Measurements from ENCODE around the gene EYA4. TPM values are rescaled to one million over a fixed set of nuclear protein-coding genes. Genes with fewer than 3 reads are reported as not detected.

EYA4 gene
- total and polyA plus RNA-seq, 8 donors = 0.03 to 16.3 (median 0.87) TPM; not detected in 1

DNA sequence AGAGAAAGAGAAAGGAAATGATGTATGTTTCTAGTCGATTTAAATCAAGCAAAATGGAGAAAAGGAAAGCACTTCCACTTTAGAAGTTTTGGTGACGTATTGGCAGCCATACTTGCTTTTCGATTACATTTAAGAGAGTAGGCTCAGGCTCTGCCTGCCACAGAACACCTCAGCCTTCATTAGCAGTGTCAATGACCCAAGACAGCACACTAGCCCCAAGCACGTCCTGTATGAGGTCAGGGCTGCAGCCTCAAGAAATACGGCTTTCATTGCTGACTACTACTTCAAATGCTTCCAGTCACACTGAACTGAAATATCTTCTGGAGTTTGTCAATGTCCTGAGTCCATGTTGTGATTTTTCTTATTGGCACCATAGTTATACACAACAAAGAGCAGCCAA is 285.3 kb downstream of the EYA4 start:
- no peaks in the 10 kb centered on the region for H3K9me3 ChIP-seq
- H3K27ac ChIP-seq = no peak overlapping the region
- no peak overlapping the region for H3K4me3 ChIP-seq
- DNase-seq = no peak
- 84 to 93% (median 88%) methylated on average over 5 of the region's 5 CpGs for WGBS, 5 donors
- intact Hi-C loops (cut with DNase I; ENCODE audit: low total_unique reads) = no loop called here
- H3K36me3 ChIP-seq = no peaks in the 10 kb centered on the region
- H3K4me1 ChIP-seq = no peaks in the 10 kb centered on the region
- no peaks in the 10 kb centered on the region for H3K27me3 ChIP-seq
- TF ChIP-seq POLR2AphosphoS5 (IDR thresholded peaks at IDR 0.05) = no peak
- TF ChIP-seq, protein P1, sequence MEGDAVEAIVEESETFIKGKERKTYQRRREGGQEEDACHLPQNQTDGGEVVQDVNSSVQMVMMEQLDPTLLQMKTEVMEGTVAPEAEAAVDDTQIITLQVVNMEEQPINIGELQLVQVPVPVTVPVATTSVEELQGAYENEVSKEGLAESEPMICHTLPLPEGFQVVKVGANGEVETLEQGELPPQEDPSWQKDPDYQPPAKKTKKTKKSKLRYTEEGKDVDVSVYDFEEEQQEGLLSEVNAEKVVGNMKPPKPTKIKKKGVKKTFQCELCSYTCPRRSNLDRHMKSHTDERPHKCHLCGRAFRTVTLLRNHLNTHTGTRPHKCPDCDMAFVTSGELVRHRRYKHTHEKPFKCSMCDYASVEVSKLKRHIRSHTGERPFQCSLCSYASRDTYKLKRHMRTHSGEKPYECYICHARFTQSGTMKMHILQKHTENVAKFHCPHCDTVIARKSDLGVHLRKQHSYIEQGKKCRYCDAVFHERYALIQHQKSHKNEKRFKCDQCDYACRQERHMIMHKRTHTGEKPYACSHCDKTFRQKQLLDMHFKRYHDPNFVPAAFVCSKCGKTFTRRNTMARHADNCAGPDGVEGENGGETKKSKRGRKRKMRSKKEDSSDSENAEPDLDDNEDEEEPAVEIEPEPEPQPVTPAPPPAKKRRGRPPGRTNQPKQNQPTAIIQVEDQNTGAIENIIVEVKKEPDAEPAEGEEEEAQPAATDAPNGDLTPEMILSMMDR (IDR thresholded peaks at IDR 0.05) = no peak
- TF ChIP-seq EP300 (IDR thresholded peaks at IDR 0.05) = no peak
- TF ChIP-seq POLR2A (IDR thresholded peaks at IDR 0.05) = no peak

DNA sequence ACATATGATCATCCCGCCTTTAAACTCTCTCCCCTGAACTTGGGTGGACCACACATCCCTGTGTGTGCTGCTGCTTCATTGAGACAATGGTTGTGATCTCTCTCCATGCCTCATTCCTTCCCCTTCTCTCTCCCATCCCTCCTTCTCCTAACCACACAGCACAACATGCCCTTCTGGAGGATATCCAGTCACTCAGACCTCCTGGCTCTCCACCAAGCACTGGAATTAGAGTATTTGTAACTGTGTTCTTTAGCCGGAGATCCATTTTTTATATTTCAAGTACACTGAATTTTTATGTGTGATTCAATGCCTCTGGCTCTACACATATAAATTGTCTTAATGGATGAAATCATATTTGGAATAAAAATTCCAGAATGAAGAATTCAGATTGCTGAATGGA is 287.4 kb downstream of the EYA4 start:
- no peaks in the 10 kb centered on the region for H3K27me3 ChIP-seq
- H3K27ac ChIP-seq = no peak overlapping the region
- no peak for DNase-seq
- intact Hi-C loops (cut with DNase I; ENCODE audit: low total_unique reads) = no loop called here
- no peaks in the 10 kb centered on the region for H3K4me1 ChIP-seq
- 68 to 84% (median 82%) methylated on average over 2 of the region's 2 CpGs for WGBS, 5 donors
- no peak for TF ChIP-seq POLR2AphosphoS5 (IDR thresholded peaks at IDR 0.05)
- TF ChIP-seq, protein P1 (IDR thresholded peaks at IDR 0.05) = no peak
- TF ChIP-seq EP300 (IDR thresholded peaks at IDR 0.05) = no peak
- no peak for TF ChIP-seq POLR2A (IDR thresholded peaks at IDR 0.05)
- H3K9me3 ChIP-seq = no peaks in the 10 kb centered on the region
- no peak overlapping the region for H3K4me3 ChIP-seq
- no peaks in the 10 kb centered on the region for H3K36me3 ChIP-seq

DNA sequence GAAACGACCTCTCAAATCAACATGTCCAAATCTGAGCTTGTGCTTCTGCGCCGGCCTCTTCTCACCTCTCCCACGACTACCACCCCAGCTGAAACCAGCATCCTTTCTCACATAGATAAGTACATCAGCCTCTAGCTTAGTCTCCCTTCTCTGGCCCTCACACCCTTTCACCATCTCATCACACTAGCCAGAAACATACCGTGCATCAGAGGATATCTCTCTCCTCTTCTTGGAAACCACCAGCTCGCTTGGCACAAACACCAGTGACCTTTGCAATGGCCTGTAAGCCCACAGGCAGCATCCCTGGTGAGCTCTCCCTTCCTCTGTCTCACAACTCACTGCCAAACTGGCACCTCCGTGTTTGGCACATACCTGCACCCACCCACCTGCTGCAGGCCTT is 291.8 kb downstream of the EYA4 start:
- Histone ChIP-seq H3K27ac (no peak overlapping the region), H3K4me3 (no peak overlapping the region), H3K27me3 (no peaks in the 10 kb centered on the region), H3K36me3 (no peaks in the 10 kb centered on the region), H3K4me1 (no peaks in the 10 kb centered on the region), H3K9me3 (no peaks in the 10 kb centered on the region)
- intact Hi-C loops (cut with DNase I; ENCODE audit: low total_unique reads) = no loop called here
- DNase-seq = no peak
- TF ChIP-seq POLR2A (IDR thresholded peaks at IDR 0.05) (no peak), POLR2AphosphoS5 (IDR thresholded peaks at IDR 0.05) (no peak), EP300 (IDR thresholded peaks at IDR 0.05) (no peak)
- TF ChIP-seq, protein P1 (IDR thresholded peaks at IDR 0.05) = no peak
- WGBS, 5 donors = 68 to 76% (median 76%) methylated on average over 7 of the region's 7 CpGs

DNA sequence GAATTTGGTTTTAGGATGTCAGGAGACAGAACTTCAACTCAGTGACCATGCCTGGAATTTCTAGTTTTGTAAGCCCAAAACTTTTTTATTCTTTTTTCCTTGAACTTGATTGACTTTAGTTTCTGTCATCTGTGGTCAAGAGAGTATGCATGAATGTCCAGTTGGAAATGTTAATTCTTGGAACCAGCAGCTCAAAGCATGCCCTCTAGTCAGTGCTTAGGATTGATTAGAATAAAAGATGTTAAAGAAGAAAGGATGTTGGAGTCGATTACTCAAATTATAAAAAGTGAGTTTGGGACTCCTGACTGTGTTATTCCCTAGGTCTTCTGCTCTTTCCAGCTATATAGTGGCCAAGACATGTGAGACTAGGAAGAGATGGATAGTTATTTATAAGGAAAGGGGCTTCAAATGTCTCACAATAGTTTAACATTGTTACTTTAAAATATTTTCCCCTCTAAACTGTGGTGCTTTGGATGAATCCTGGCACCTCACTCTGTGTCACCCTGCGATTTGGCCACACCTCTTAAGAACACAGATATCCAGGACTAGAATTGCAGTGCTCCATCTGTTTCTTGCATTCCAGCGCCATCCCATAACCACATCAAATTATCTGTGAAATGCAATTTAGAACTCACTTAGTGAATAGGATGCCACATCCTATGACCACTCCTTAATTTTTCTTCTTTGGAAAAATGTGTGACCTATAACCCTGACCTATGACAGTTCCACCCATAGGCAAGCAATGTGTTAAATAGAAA is 298.5 kb downstream of the EYA4 start:
- H3K36me3 ChIP-seq = no peaks in the 10 kb centered on the region
- TF ChIP-seq EP300 (IDR thresholded peaks at IDR 0.05) (no peak), POLR2AphosphoS5 (IDR thresholded peaks at IDR 0.05) (no peak), POLR2A (IDR thresholded peaks at IDR 0.05) (no peak)
- H3K27me3 ChIP-seq = no peaks in the 10 kb centered on the region
- H3K4me3 ChIP-seq = no peak overlapping the region
- WGBS, 5 donors = 76 to 85% (median 80%) methylated on average over 3 of the region's 3 CpGs
- H3K9me3 ChIP-seq = no peaks in the 10 kb centered on the region
- intact Hi-C loops (cut with DNase I; ENCODE audit: low total_unique reads) = no loop called here
- DNase-seq = no peak
- no peak overlapping the region for H3K27ac ChIP-seq
- no peaks in the 10 kb centered on the region for H3K4me1 ChIP-seq

DNA sequence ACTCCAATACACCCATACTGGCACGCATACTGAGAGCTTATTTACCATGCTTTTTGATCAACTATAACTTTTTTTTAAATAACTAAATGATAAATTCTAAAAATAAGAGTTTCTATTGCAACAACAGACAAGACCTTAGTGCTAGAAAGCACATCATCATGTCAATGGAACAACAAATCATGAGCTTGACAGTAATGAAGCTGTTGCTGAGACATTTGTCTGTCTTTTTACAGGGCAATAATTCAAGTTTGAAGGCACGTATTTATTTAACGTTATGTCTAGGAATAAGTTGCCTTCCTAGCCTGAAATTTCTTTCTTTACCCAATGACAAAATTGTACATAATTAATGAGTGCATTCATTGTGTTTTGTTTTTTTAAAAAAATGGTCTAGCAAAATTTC is 299.2 kb downstream of the EYA4 start:
- TF ChIP-seq POLR2A (IDR thresholded peaks at IDR 0.05) = no peak
- TF ChIP-seq POLR2AphosphoS5 (IDR thresholded peaks at IDR 0.05) = no peak
- WGBS, 5 donors = 70 to 92% (median 87%) methylated on average over 3 of the region's 3 CpGs
- Histone ChIP-seq H3K27me3 (no peaks in the 10 kb centered on the region), H3K4me1 (no peaks in the 10 kb centered on the region), H3K4me3 (no peak overlapping the region), H3K9me3 (no peaks in the 10 kb centered on the region), H3K36me3 (no peaks in the 10 kb centered on the region), H3K27ac (no peak overlapping the region)
- intact Hi-C loops (cut with DNase I; ENCODE audit: low total_unique reads) = no loop called here
- no peak for DNase-seq
